K562 (cell line): ENCODE measurements around the gene PTPRT.

ENCODE experiments used
- CBX8 ChIP-seq: fragments of 200-600 bp; sonication (generic); IDR thresholded peaks from 2 replicates; pipeline ENCODE4 v1.6.1; 2012; ENCODE audit warnings: borderline replicate concordance, mixed run types, low read depth, mild to moderate bottlenecking, moderate library complexity, mixed read lengths, low read length, control low read depth, inconsistent platforms; ENCODE audit not compliant: poor library complexity, severe bottlenecking; ENCODE audit errors: extremely low read depth
- CHD2 ChIP-seq: IDR thresholded peaks from 2 replicates; pipeline ENCODE4 v1.6.1; 2011; ENCODE audit warnings: low read depth, low read length
- CTCF ChIP-seq, 3 experiments: IDR thresholded peaks in 2 of 3; conservative IDR thresholded peaks in 1 of 3; 2 replicates each; pipeline ENCODE4 v1.5.1; 2011 to 2012; ENCODE audit warnings: low read length in 3 of 3, mild to moderate bottlenecking in 3 of 3, control low read depth in 2 of 3, improper control_type of control experiment in 1 of 3, inconsistent platforms in 1 of 3, low read depth in 1 of 3, mixed read lengths in 1 of 3, moderate library complexity in 1 of 3; ENCODE audit not compliant: insufficient read depth in 2 of 3
- POLR2A ChIP-seq: fragments of 450-650 bp; conservative IDR thresholded peaks from 2 replicates; pipeline ENCODE4 v1.6.1; 2016
- SMARCE1 ChIP-seq: fragments of 450-650 bp; IDR thresholded peaks from 2 replicates; pipeline ENCODE4 v1.7.1; 2016; ENCODE audit warnings: mild to moderate bottlenecking
- SMC3 ChIP-seq: conservative IDR thresholded peaks from 2 replicates; pipeline ENCODE4 v1.6.1; 2011; ENCODE audit warnings: low read depth, low read length, improper control_type of control experiment; ENCODE audit not compliant: insufficient read depth
- ZBTB7A ChIP-seq: IDR thresholded peaks from 2 replicates; pipeline ENCODE4 v1.6.1; 2011; ENCODE audit warnings: low read depth, mild to moderate bottlenecking, low read length, moderate library complexity, borderline replicate concordance; ENCODE audit not compliant: control insufficient read depth
- ZNF274 ChIP-seq: IDR thresholded peaks from 2 replicates; pipeline ENCODE4 v1.6.1; 2011; ENCODE audit warnings: low read depth, mild to moderate bottlenecking, low read length, moderate library complexity, borderline replicate concordance
- ZNF347 ChIP-seq: fragments of 450-650 bp; formaldehyde crosslinking; IDR thresholded peaks from 2 replicates; pipeline ENCODE4 v1.4.0; 2020; ENCODE audit warnings: low read depth, mild to moderate bottlenecking, moderate library complexity

GRCh38 chr20:42507874-42508273 lies 681.8 kb downstream of the PTPRT start:
- no peak for TF ChIP-seq ZNF274
- TF ChIP-seq SMC3: no peak
- TF ChIP-seq CHD2: no peak
- TF ChIP-seq ZNF347 (CRISPR knock-in tag): no peak
- TF ChIP-seq POLR2A: no peak
- TF ChIP-seq SMARCE1: no peak
- no peak for TF ChIP-seq ZBTB7A
- no peak for TF ChIP-seq CTCF (IDR thresholded peaks at IDR 0.05 in 2 of 3, conservative IDR thresholded peaks at IDR 0.05 in 1 of 3; ENCODE audit: insufficient read depth in 2 of 3, low read depth in 1 of 3, low read length in 3 of 3)
- TF ChIP-seq CBX8: no peak
